NB4 (cell line): Measurements from ENCODE around the gene BPIFB2.

ENCODE experiments used
- MYC ChIP-seq: IDR thresholded peaks from 2 replicates; pipeline ENCODE4 v1.6.1; 2011; ENCODE audit warnings: low read depth, low read length
- POLR2A ChIP-seq: IDR thresholded peaks from 2 replicates; pipeline ENCODE4 v1.6.1; 2011; ENCODE audit warnings: mild to moderate bottlenecking; ENCODE audit not compliant: insufficient read length; ENCODE audit errors: extremely low read depth
- TF ChIP-seq, protein P1 (sequence below): IDR thresholded peaks from one replicate; pipeline ENCODE4 v1.5.1; 2012; ENCODE audit warnings: low read depth, low read length
- TF ChIP-seq, protein P2 (sequence below): IDR thresholded peaks from 2 replicates; pipeline ENCODE4 v1.6.1; 2011; ENCODE audit warnings: low read depth, low read length

DNA sequence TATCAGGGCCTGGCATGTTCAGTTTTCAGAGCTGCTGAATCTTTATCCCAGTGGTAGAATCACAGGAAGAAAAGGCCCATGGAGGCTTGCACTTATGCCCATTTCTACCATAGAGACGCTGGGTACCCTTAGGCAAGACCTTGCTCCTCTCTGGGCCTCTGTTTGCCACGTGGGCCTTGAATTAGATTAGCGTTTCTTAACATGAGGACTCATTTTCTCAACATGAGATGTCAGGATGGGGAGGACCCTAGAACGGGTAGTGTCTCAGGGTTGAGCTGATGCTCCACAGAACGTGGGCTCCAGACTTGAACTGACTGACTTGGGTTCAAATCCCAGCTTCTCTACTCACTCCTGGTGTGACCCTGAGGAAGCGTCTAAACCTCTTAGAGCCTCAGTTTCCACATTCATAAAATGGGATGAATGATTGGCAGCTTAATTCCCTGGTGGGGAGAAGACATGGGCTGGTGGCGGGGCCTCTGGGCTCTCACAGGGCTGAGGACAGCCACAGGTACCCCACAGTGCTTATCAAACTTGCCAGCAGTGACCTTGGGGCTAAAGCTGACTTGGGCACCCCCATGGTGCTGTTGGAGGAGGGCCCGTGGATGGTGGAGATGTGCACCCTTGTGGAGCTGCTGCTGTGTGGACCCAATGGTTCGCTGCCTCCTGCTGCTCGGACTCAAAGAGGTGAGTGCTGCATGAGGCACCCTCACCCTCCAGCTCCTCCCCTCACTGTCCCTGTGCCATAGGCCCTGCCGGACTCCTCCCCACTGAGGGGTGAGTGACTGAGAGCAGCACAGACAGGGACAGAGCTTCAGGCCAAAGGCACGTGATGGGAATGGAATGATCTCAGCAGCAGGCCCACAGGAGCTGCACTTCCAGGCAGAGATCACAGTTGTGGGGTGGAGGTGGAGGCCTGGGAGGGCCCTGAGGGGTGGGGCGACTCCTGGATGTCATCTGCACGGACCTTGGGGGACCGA, 31.5 kb upstream of the BPIFB2 start:
- TF ChIP-seq, protein P1, sequence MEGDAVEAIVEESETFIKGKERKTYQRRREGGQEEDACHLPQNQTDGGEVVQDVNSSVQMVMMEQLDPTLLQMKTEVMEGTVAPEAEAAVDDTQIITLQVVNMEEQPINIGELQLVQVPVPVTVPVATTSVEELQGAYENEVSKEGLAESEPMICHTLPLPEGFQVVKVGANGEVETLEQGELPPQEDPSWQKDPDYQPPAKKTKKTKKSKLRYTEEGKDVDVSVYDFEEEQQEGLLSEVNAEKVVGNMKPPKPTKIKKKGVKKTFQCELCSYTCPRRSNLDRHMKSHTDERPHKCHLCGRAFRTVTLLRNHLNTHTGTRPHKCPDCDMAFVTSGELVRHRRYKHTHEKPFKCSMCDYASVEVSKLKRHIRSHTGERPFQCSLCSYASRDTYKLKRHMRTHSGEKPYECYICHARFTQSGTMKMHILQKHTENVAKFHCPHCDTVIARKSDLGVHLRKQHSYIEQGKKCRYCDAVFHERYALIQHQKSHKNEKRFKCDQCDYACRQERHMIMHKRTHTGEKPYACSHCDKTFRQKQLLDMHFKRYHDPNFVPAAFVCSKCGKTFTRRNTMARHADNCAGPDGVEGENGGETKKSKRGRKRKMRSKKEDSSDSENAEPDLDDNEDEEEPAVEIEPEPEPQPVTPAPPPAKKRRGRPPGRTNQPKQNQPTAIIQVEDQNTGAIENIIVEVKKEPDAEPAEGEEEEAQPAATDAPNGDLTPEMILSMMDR = no peak
- TF ChIP-seq, protein P2, sequence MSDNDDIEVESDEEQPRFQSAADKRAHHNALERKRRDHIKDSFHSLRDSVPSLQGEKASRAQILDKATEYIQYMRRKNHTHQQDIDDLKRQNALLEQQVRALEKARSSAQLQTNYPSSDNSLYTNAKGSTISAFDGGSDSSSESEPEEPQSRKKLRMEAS = no peak
- no peak for TF ChIP-seq POLR2A
- TF ChIP-seq MYC = no peak
